AG09309 (cell line): ENCODE results near the gene DENND11.
"Not testable (repeated sequence)": the region's sequence is repeated elsewhere in the genome, so short reads cannot be mapped to it uniquely, and the experiment has no call there.

Experiments
- DNase-seq: peaks from one replicate; pipeline ENCODE4 v3.0.0-alpha.2; 2010; ENCODE audit warnings: low read depth
- H3K4me3 ChIP-seq: 2 replicates; pipeline ENCODE4 v1.5.1; 2011; ENCODE audit warnings: mild to moderate bottlenecking, low read depth, low read length, moderate library complexity; ENCODE audit not compliant: control insufficient read depth
- CTCF ChIP-seq: IDR thresholded peaks from 2 replicates; pipeline ENCODE4 v1.5.1; 2011; ENCODE audit warnings: mild to moderate bottlenecking, low read depth, low read length, inconsistent platforms; ENCODE audit not compliant: insufficient read depth, control insufficient read depth; ENCODE audit errors: missing control alignments

The DENND11 gene

GRCh38 chr7:141695803-141696289 is 6.1 kb downstream of the DENND11 start:
- H3K4me3 ChIP-seq: no peak overlapping the region
- no peak for TF ChIP-seq CTCF
- DNase-seq: no peak

GRCh38 chr7:141693082-141693481 is 8.9 kb downstream of the DENND11 start:
- no peak for TF ChIP-seq CTCF
- no peak for DNase-seq
- H3K4me3 ChIP-seq: no peak overlapping the region

- no peak for TF ChIP-seq CTCF
- DNase-seq: no peak
- no peak overlapping the region for H3K4me3 ChIP-seq
These were observed 10.0 kb downstream of the DENND11 start for GRCh38 chr7:141691961-141692360.

GRCh38 chr7:141691540-141691939 is 10.4 kb downstream of the DENND11 start:
- TF ChIP-seq CTCF: no peak
- DNase-seq: no peak
- H3K4me3 ChIP-seq: no peak overlapping the region

- H3K4me3 ChIP-seq, DNase-seq: not testable (repeated sequence)
These were observed 12.7 kb downstream of the DENND11 start for GRCh38 chr7:141689072-141689825.

- TF ChIP-seq CTCF: no peak
- no peak for DNase-seq
- no peak overlapping the region for H3K4me3 ChIP-seq
These were observed 13.9 kb downstream of the DENND11 start for GRCh38 chr7:141688043-141688442.

GRCh38 chr7:141686670-141687069 is 15.3 kb downstream of the DENND11 start:
- no peak overlapping the region for H3K4me3 ChIP-seq
- DNase-seq: no peak
- no peak for TF ChIP-seq CTCF
